CD4-positive, alpha-beta T cell treated with Interleukin-1 beta for 1 hour (primary cell): ENCODE measurements around the gene ABLIM1.
A peak's percentile ranks its signal among the peaks of the same experiment; 100 is the strongest.

ENCODE experiments used
- DNase-seq, 2 donors: peaks; one replicate each; pipeline ENCODE4 v3.0.0-alpha.2; 2020 to 2022

Gene ABLIM1

DNA sequence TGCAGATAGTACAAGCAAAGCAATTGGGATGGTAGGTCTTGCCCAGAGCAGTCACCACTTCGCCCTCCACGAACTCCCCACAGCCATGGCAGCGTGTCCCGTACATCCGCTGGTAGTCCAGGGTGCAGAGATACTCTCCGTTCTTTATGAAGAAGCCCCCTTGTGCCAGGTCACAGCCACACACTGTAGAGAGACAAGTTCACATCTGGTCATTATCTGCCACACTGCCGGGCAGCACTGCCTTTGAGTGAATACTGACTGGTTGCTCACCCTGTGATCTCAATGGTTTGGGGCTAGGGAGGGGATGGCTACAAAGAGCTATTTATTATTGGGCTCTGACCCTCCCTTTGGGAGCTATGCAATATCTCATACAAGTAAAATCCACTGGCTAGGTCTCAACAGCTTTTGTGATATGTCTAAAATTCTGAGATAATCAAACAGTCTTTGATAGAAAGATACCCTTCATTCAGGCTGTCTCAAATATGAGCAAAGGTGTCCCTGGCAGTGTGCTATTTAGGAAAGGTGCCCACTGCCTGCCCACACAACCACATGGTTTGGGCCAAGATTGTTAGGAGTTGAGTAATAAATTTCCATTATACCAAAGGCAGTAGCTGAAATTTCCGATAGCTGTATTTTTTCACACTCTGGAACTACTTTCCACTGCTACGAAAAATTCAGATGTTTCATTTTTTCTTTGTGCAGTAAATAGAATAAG is 82.5 kb downstream of the ABLIM1 start:
- DNase-seq = no peak

DNA sequence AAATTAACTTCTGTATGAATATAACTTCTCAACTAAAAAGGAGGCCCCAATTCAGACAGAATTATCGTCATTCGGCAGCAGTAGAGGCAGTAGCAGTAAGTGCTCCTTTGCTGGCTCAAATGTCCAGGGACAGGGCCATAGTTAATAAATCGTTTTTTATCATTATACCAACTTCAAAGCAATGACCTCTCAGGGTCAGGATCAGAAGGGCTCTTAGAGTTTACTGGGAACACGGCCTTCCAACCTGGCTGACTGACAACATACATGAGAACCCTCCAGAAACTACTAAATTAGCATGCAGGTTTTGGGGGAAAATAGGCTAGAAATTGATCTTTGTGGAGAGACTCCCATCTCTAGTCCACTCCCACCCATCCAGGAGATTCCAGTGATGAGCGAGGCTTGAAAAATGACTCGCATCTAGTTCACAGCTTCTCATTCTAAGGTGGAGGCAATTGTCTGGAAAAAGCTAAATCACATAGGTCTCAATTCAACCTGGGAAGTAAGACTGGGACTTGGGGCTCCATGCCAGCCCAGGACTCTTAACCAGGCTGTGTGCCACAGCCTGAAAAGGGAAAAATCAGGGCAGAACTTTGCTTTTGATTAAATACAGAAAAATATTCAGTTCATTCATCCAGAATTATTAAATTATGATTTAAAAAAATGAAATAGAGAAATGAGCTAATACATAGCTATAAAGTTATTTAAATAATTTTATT is 84.6 kb downstream of the ABLIM1 start:
- DNase-seq = no peak

DNA sequence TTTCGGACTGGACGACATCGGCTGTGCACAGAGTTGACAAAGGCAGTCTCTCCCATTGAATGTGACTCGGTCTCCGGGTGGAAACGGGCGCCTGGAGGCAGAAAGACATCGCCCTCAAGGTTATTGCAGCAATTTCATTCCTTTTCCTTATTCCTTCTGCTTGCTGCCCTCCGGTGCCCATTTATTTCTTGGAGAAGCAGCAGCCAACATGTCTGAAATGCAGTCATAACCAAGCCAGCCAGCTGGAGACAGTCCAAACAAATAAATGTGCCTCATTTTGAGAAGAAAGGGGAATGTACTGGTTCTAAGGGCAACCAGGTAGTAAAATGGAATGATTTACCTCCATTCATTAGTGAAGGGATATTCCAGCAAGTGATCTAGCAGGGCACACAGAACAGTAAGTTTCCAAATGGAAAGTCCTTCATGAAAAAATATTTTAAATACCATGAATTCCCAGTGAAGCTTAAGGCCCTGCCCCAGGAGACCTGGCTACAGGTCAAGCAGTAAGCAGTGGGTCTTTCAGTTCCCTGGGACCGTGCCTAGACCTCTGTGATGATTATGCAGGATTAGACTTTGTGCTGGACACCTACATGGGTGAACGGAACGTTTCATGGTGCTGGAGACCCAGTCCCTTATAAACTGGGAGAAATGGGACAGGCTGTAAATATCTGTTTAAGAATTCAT is 86.6 kb downstream of the ABLIM1 start:
- no peak for DNase-seq

DNA sequence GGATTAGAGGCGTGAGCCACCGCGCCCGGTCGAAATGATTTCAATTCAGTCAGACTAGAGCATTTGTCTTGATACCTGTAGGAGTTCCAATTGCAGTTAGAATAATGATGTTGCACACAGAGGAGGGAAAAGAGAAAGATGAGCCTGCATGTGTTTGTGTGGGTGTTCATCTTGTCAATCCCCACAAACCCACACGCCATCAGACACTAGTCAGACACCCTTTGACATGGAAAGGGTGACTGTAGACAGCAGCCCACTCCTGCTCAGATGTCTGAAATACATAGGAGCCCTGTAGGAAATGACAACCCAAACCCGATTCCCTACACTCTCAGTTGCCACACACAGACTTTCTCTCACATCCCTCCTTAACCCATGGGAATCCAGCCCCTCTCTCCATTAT is 92.0 kb downstream of the ABLIM1 start:
- DNase-seq = no peak

DNA sequence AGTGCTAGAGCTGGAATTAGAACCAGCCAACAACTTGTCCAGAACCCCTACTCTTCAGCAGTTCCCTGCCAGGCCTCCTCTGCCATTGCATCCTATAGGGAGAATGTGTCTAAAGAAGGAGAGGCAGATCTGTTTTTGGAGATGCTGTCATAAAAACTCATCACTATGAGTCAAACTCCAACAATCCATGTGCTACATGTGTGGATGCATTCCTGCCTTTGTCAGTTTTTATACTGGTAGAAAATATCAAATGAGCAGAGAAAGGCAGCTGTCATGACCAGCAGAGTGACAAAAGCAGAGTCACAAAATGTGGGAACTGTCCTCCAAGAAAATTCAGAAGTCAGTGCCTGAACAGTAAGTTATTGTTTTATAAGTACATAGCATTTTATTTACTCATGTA is 93.0 kb downstream of the ABLIM1 start:
- no peak for DNase-seq

DNA sequence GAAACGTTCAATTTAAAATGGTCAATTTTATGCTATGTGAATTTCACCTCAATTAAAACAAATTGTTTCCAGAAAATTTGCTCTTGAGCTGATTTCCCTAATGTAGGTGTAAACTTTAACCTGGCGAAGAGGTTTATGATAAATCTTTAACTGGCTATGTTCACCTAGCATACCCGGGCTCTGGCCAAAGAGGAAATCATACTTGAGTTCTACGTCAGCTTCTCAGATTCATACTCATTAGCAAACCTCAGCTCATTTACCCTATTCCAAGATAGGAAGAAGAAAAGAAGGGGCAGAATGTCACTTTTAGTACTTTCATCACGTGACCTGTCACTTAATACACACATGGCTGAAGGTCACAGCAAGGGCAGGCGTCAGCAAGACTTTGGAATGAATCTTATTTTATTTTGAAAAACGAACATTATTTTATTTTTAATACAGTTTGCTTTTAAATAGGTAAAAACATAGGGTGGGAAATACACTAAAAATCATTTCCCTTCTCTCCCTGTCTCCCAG is 97.0 kb downstream of the ABLIM1 start:
- DNase-seq = no peak

DNA sequence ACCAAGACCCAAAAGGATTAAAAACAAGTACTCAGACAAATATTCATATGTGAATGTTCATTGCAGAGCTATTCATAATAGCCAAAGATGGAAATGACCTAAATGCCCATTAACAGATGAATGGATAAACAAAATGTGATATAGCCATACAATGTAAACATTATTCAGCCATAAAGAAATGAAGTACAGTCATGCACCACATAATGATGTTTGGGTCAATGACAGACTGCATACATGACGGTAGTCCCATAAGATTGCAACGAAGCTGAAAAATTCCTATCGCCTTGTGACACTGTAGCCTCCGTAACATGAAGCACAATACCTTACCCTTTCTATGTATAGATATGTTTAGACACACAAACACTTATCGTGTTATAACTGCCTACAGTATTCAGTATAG is 97.9 kb downstream of the ABLIM1 start:
- DNase-seq = no peak

DNA sequence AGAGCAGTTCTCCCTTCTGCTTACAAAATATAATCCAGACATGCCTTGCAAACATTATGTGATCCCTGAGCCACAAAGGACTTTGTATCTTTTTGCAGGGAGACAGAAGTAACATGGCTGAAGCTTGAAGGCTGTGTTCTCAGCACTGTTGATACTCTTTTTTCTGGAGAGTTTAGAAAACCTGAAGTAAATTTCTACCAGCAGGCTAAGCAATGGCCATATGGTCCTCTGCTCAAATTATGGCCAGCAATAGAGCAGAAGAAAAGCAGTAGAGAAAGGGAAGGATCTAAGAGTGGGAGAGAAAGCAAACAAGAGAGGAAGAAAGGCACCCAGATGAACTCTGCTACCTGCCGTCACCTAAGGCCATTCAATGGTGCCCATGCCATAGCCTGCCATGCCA is 98.4 kb downstream of the ABLIM1 start:
- no peak for DNase-seq

DNA sequence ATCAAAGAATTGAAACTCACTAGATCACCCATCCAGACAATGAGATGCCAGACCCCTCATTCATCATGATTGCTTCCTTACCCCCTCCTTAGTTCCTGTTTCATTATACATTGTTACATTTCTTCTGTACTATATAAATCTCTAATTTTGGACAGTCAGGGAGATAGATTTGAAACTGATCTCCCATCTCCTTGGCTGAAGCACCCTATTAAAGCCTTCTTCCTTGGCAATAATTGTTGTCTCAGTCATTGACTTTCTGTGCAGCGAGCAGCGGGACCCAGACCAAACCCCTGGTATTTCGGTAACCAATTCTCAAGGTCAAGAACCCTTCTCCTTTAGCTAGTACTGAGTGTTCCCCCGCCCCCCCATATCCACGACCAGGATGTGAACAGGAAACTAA is 100.2 kb downstream of the ABLIM1 start:
- DNase-seq = no peak

DNA sequence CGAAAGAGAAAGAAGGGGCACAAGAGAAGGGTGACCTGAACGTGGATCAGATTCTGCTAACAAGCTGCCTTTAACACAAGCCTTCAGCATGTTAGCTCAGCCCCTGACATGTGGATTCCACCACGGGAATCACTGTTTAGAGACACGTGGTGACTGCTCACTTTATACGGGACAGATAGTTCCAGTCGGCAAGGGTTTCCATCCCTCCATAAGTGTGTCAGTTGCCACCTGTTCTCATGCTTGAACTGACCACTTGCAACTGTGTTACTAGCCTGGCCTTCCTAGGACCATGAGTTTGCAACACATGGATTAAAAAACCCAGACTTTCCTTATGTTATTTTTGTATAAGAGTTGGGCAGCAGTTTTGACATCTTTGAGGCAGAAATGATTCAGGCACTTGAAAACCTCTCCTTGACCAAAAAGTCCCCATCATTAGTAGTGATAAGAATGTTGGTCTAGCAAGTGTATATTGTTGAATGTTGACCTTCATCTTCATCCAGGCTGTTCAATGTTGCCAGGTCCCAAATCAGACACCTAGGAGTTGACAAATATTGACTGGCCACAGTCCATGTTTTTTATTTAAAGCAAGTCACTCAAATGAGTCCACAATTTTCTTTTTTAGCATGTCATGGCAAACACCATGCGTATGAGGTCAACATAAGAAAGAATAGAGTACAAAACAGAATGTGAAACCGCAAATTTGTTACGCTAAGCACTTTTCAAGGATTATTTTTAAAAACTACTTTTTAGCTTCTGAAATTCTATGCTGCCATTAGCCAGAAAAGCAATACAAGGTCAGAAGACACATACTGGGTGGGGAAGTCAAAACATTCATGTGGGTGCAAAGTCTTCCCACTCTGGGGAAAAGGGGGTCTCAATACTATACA is 101.6 kb downstream of the ABLIM1 start:
- DNase-seq = no peak

DNA sequence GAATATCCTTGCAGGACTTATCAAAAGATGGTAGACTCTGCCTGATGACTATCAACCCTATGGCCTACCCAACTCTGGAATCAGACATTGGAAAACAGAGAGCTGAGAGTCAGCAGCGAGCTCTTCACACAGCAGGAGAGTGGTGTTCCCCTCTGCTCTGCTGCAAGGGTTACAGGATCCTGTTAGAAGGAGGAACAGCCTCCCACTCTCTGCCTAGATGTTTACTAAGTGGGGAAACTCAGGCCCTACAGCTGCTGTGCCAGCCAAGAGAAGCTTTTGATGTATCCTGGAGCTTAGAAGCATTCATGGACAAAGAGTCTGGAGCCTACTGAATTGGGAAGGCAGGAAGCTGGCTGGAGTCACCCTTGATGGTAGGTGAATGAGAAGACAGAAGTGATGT is 104.6 kb downstream of the ABLIM1 start:
- DNase-seq = no peak

DNA sequence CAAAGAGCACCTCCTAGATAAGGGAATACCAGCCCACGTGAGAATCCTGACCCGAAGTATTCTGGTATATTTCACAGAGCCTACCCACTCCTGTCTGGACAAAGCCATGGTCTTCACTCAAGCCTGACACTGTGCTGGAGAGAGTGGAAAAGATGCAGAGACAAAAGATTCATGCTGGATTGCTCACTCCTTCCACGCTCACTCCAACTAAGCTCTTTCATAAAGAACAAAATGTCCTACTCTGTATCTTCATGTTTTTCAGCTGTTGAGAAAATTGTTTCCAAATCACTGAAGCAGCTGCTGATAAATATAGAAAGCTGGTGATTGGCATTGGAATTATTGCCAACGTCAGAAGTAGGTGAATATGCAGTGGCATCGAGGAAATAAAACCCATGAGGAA is 106.0 kb downstream of the ABLIM1 start:
- no peak for DNase-seq

DNA sequence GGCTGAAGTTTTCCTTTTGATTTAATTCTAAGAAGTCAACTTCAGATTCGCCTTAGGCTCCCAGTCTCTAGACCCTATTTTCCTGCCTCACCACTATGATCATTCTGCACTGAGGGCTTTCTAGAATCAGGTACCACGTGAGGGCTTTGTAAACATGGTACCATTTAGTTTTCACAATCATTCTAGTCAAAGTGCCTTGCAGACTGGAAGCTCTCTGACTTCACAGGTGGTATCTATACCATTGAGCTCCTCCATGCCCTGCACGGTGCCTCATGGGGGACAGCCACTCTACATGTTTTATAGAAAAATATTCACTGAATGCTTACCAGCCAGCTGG is 106.5 kb downstream of the ABLIM1 start:
- DNase-seq = no peak

DNA sequence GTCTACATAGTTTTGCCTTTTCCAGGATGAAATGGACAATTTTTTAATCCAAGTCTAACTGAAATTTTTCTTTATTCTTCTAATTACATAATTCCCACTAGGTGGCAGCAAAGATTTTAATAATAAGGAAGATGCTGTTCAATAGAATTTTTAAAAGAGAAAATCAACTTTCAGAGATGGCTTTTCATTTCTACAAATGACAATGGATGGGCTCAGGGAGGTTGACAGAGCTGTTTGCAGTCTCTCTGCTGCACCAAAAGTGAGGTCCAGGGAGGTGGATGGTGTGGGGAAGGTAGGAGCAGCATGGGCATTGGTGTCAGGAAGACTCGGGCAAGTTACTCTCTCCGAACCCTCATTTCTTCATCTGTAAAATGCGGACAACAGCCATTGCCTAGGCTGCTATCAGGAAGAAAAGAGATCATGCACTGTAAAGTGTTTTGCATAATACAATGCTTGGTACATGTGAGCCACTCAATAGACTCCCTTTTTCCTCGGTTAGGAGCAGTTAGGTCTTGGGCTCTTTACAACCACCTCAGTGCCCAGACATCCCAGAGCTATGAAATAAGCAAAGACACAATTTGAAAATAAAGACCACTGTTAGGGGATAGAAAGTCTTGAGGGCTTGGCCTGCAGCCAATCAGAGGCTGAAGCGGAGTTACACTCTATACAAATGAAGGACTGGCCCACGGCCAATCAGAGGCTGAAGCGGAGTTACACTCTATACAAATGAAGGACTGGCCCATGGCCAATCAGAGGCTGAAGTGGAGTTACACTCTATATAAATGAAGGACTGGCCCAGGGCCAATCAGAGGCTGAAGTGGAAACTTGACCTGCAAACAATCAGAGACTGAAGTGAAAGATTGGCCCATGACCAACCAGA is 107.1 kb downstream of the ABLIM1 start:
- peak in 1 of 2 donors; percentile 42 for DNase-seq

DNA sequence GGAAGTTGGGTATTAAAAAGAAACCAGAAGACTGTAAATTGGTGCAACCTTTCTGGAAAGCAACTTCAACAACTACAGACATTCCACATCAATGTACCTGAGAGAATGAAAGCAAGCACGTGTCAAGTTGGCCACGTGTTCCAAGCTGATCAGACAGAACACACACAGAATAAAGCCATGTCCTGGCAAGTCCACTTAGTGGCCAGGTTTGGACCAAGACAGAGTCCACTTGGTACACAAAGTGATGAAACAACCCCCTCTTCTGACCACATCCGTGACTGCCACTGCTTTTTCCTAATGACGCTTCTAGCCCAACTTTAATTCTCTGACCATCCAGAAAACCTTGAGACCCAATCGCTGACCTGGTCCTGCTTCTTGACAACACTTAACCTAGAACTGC is 109.4 kb downstream of the ABLIM1 start:
- DNase-seq = no peak

DNA sequence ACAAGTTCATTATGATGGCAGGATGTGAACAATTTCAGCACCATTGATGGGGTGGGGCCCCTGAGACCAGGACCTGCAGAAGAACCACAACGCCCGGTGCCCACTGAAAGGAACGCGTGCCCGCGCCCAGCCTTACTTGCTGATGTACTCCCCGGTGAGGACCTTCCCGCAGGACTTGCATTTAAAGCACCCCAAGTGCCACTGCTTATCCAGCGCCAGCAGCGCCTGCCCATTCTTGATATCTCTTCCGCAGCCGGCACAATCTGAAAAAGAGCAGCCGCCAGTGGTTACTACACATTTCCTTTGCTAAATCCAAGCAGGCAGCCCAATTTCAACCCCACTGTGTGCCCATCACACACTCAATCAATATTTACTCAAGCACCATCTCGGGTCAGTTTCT is 110.6 kb downstream of the ABLIM1 start:
- no peak for DNase-seq

DNA sequence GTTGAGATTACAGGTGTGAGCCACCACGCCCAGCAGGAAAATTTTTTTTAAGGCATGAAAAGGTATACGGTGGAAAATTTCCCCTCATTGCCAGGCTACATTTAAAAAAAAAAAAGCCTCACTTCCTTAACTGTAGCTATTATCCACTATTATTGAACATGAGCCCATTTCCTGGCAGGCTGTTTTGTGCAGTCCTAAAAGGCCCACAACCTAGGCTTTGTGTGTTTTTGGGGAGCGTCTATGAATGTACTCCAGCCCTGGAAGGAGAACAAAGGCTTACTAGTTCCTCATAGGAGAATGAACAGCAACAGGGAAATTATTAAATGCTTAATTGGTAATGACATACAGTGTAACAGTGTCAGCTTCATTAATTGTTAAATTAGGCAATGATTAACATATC is 111.0 kb downstream of the ABLIM1 start:
- DNase-seq = no peak

DNA sequence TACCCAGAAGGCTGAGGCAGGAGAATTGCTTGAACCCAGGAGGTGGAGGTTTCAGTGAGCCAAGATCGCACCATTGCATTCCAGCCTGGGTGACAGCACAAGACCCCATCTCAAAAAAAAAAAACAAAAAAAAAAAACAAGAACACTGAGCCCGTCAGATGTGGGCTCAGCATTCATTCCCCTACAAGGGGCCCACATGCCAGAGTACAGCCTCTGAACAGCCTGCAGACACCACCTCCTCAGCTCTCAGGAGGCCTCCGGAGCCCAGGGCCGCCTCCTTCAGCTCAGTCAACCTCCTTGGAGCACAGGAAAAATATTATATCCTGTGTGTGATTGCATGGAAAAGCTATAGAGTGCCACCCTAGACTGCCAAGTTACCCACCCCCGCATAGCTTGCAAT is 112.3 kb downstream of the ABLIM1 start:
- DNase-seq = no peak

DNA sequence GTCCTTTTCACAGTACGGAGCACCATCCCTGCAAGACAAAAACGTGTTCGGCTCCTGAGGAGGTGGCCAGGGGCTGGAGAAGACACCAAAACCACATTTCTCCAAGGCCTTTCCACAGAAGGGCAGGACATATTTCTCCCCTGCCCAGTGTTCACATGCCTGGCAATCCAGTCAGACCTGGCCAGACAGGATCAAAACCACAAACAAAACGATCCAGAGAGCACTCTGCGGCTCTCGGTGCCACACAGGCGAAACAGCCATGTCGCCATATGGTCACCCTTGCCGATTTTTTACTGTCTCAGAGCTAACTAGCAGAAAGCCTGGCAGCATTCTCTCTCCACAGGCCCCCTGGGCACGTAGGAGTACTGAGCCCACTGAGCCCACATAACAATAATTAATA is 113.0 kb downstream of the ABLIM1 start:
- no peak for DNase-seq

DNA sequence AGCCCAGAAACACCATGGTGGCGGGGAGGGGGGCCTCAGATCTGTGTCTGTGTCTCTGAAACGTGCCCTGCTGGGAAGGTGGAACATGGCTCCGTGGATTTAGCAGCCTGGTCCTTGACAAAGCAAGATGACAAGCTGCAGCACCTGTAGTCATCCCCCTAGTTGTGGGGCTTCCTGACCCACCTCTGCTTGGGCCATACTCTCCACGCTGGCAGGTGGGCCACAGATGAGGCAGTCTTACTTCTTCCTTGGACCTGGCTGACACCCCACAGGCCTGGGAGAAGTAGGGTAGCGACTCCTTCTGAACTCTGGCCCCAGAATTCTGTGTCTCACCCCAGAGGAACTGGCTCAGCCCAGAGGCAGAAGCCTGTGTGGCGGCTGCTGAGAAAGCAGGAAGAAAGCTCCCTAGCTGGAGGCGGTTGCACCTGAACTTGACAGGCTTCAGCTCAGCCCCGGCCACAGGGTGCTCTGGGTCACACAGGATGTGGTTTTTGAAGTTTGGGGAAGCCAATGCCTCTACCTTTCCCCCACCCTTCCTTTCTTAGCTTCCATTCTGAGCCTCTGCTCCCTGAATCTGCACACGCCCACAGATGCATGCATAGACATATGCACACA is 113.9 kb downstream of the ABLIM1 start:
- DNase-seq = peak; percentile 74

DNA sequence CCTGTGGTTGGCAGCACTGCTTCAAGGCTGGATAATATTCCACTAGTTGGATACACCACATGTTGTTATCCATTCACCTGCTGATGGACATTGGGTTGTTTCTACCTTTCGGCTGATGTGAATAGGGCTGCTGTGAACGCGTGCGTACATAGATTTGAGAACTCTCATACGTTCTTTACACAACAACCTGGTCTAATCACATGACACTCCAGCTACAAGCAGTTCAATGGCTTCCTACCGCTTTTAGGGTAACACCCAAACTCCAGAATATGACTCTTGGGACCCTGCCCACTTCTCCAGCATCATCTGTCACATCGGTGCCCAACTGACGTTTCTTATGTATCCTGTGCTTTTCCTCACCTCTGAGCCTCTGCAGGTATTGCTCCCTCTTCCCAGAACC is 114.6 kb downstream of the ABLIM1 start:
- no peak for DNase-seq

DNA sequence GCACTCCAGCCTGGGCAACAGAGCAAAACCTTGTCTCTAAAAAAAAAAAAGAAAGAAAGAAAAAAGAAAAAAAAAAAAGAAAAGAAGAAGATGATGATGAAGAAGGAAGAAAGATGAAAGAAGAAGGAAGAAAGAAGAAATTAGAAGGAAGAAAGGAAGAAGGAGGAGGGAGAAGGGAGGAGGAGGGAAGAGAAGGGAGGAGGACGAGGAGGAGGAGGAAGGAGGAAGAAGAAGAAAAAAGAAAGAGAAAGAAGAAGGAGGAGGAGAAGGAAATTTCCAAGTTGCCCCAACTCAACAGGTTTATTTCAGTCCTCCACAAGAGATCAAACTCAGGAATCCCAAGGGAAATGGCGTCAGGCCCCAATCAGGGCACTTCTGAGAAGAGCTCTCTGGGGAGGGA is 115.7 kb downstream of the ABLIM1 start:
- DNase-seq = no peak
